Brain microvascular endothelial cell (primary cell): Measurements from ENCODE around the gene GNA12.
"Not testable (repeated sequence)": the region's sequence is repeated elsewhere in the genome, so short reads cannot be mapped to it uniquely, and the experiment has no call there.

Source experiments
- DNase-seq: peaks from one replicate; pipeline ENCODE4 v3.0.0-alpha.2; 2020
- H3K27ac ChIP-seq: fragments of 250-450 bp; sonication (Bioruptor Pico); 2 replicates; pipeline ENCODE4 v1.5.1; 2020; ENCODE audit warnings: mild to moderate bottlenecking, moderate library complexity
- H3K27me3 ChIP-seq: fragments of 250-450 bp; sonication (Bioruptor Pico); replicated peaks from 2 replicates; pipeline ENCODE4 v1.5.1; 2020; ENCODE audit warnings: mild to moderate bottlenecking
- H3K36me3 ChIP-seq: fragments of 250-450 bp; sonication (Bioruptor Pico); replicated peaks from 2 replicates; pipeline ENCODE4 v1.5.1; 2020; ENCODE audit warnings: mild to moderate bottlenecking
- H3K4me3 ChIP-seq: 2 replicates; pipeline ENCODE4 v1.5.1; 2011; ENCODE audit warnings: low read depth, mild to moderate bottlenecking, control low read depth, low read length, moderate library complexity
- CTCF ChIP-seq: IDR thresholded peaks from 2 replicates; pipeline ENCODE4 v1.5.1; 2011; ENCODE audit warnings: low read depth, mild to moderate bottlenecking, moderate library complexity, low read length, control low read depth, inconsistent platforms; ENCODE audit errors: missing control alignments
- in situ Hi-C: cut with HindIII; loops from 2 replicates; pipeline ENCODE4 v1.10.0; 2017; ENCODE audit warnings: low sequenced_read_pairs, low pct_ligation_motif_present

The GNA12 gene

GRCh38 chr7:2737771-2738540, 106.2 kb downstream of the GNA12 start:
- Histone ChIP-seq H3K4me3 (no peak overlapping the region), H3K36me3 (peaks cover 2% of the 10 kb centered on the region), H3K27me3 (no peaks in the 10 kb centered on the region), H3K27ac (no peak overlapping the region)
- TF ChIP-seq CTCF: no peak
- no peak for DNase-seq
- in situ Hi-C loops: no loop called here

- in situ Hi-C loops, H3K36me3 ChIP-seq, DNase-seq, H3K27ac ChIP-seq, H3K27me3 ChIP-seq, H3K4me3 ChIP-seq: not testable (repeated sequence)
These were observed 106.9 kb downstream of the GNA12 start for GRCh38 chr7:2737005-2737743.

- no peak for DNase-seq
- no peak for TF ChIP-seq CTCF
- Histone ChIP-seq H3K36me3 (peaks cover 7% of the 10 kb centered on the region), H3K27me3 (no peaks in the 10 kb centered on the region), H3K27ac (no peak overlapping the region), H3K4me3 (no peak overlapping the region)
- in situ Hi-C loops: no loop called here
These were observed 107.6 kb downstream of the GNA12 start for GRCh38 chr7:2736411-2736914.

- in situ Hi-C loops: no loop called here
- no peak for TF ChIP-seq CTCF
- no peak for DNase-seq
These were observed 108.4 kb downstream of the GNA12 start for GRCh38 chr7:2735744-2736143.

GRCh38 chr7:2734751-2735571, 109.1 kb downstream of the GNA12 start:
- Histone ChIP-seq H3K4me3 (no peak overlapping the region), H3K27ac (no peak overlapping the region), H3K27me3 (no peaks in the 10 kb centered on the region), H3K36me3 (peaks cover 16% of the 10 kb centered on the region)
- TF ChIP-seq CTCF: no peak
- in situ Hi-C loops: no loop called here
- no peak for DNase-seq

More at GRCh38 chr7:2735744-2736143, 108.4 kb downstream of the GNA12 start:
- Histone ChIP-seq H3K4me3 (no peak overlapping the region), H3K27me3 (no peaks in the 10 kb centered on the region), H3K36me3 (peaks cover 8% of the 10 kb centered on the region), H3K27ac (no peak overlapping the region)
